IMR-90 (cell line): ENCODE data around the gene RIPOR3. TPM values are rescaled to one million over a fixed set of nuclear protein-coding genes. Genes with fewer than 3 reads are reported as not detected.

ENCODE experiments used
- ATAC-seq: fragments of 200-7000 bp; cut with Tn5 transposase; 2 replicates; pipeline ENCODE4 v1.9.1; 2020; ENCODE audit warnings: low read depth, mild to moderate bottlenecking, moderate library complexity
- BruUV-seq: library from RNA; stranded (reverse); fragments of 400-500 nt; replicated peaks from 2 replicates; lab custom pipeline; 2021; lab: Mats Ljungman, UMichigan
- CTCF ChIA-PET: fragments of 300-600 bp; formaldehyde crosslinking; extraction: SDS; loops from one replicate; lab custom pipeline; 2021; ENCODE audit warnings: antibody characterized with exemption; lab: Yijun Ruan, JAX
- POLR2A ChIA-PET: fragments of 300-600 bp; sonication (Branson Sonifier 250); formaldehyde crosslinking; loops from one replicate; lab custom pipeline; 2022; ENCODE audit warnings: antibody characterized with exemption; ENCODE audit not compliant: unreplicated experiment; lab: Charles Lee
- DNase-seq: peaks from one replicate; pipeline ENCODE4 v3.0.0; 2013
- H2AFZ ChIP-seq: replicated peaks from 2 replicates; pipeline ENCODE3; 2013; ENCODE audit warnings: low read length, mild to moderate bottlenecking; ENCODE audit not compliant: poor library complexity
- H2AK5ac ChIP-seq: 2 replicates; pipeline ENCODE4 v1.6.1; 2013; ENCODE audit warnings: low read depth, low read length, inconsistent platforms
- H2AK9ac ChIP-seq: replicated peaks from 2 replicates; pipeline ENCODE3; 2013; ENCODE audit warnings: mild to moderate bottlenecking, low read depth, low read length, moderate library complexity; ENCODE audit not compliant: poor library complexity
- H2BK120ac ChIP-seq: 2 replicates; pipeline ENCODE4 v1.6.1; 2013; ENCODE audit warnings: low read depth, low read length, inconsistent platforms
- H2BK15ac ChIP-seq: 3 replicates; pipeline ENCODE4 v1.6.1; 2013; ENCODE audit warnings: low read depth, low read length, inconsistent platforms
- H2BK20ac ChIP-seq: 2 replicates; pipeline ENCODE4 v1.6.1; 2013; ENCODE audit warnings: low read depth, mild to moderate bottlenecking, inconsistent platforms, low read length, moderate library complexity
- H2BK5ac ChIP-seq: 2 replicates; pipeline ENCODE4 v1.6.1; 2013; ENCODE audit warnings: mild to moderate bottlenecking, low read depth, low read length, inconsistent platforms; ENCODE audit not compliant: poor library complexity, severe bottlenecking
- H3K14ac ChIP-seq: replicated peaks from 2 replicates; pipeline ENCODE4 v1.6.1; 2013; ENCODE audit warnings: low read depth, low read length, inconsistent platforms
- H3K18ac ChIP-seq: 2 replicates; pipeline ENCODE4 v1.6.1; 2013; ENCODE audit warnings: low read depth, low read length, control low read depth
- H3K23ac ChIP-seq: 2 replicates; pipeline ENCODE4 v1.6.1; 2013; ENCODE audit warnings: low read depth, low read length, inconsistent platforms
- H3K27ac ChIP-seq: 2 replicates; pipeline ENCODE4 v1.5.1; 2013; ENCODE audit warnings: mild to moderate bottlenecking, control low read depth, low read length; ENCODE audit not compliant: insufficient read depth
- H3K27me3 ChIP-seq: 2 replicates; pipeline ENCODE4 v1.6.1; 2013; ENCODE audit warnings: low read length; ENCODE audit not compliant: control insufficient read depth, insufficient read depth
- H3K36me3 ChIP-seq: 2 replicates; pipeline ENCODE4 v1.6.1; 2013; ENCODE audit warnings: low read length, mixed read lengths; ENCODE audit not compliant: control insufficient read depth, insufficient read depth
- H3K4ac ChIP-seq: 2 replicates; pipeline ENCODE4 v1.6.1; 2013; ENCODE audit warnings: low read depth, low read length, inconsistent platforms
- H3K4me1 ChIP-seq: 2 replicates; pipeline ENCODE4 v1.6.1; 2013; ENCODE audit warnings: low read length, mixed read lengths; ENCODE audit not compliant: control insufficient read depth, insufficient read depth
- H3K4me2 ChIP-seq: 2 replicates; pipeline ENCODE4 v1.6.1; 2013; ENCODE audit warnings: low read depth, mild to moderate bottlenecking, control low read depth, low read length, moderate library complexity
- H3K4me3 ChIP-seq: 2 replicates; pipeline ENCODE4 v1.5.1; 2013; ENCODE audit warnings: low read depth, mild to moderate bottlenecking, control low read depth, low read length, moderate library complexity; ENCODE audit not compliant: insufficient read depth
- H3K56ac ChIP-seq: 2 replicates; pipeline ENCODE4 v1.6.1; 2013; ENCODE audit warnings: low read length, inconsistent platforms; ENCODE audit not compliant: insufficient read depth; ENCODE audit errors: extremely low read depth
- H3K79me1 ChIP-seq, 2 experiments: 2 replicates each; pipeline ENCODE4 v1.6.1; 2013; ENCODE audit warnings: low read length in 2 of 2, inconsistent platforms in 1 of 2, low read depth in 1 of 2
- H3K9ac ChIP-seq: 2 replicates; pipeline ENCODE4 v1.6.1; 2013; ENCODE audit warnings: low read depth, low read length, control low read depth
- H3K9me1 ChIP-seq: 2 replicates; pipeline ENCODE4 v1.6.1; 2013; ENCODE audit warnings: low read length, inconsistent platforms; ENCODE audit not compliant: insufficient read depth
- H3K9me3 ChIP-seq: 2 replicates; pipeline ENCODE4 v1.6.1; 2013; ENCODE audit warnings: low read length; ENCODE audit not compliant: control insufficient read depth, insufficient read depth
- H4K20me1 ChIP-seq: 2 replicates; pipeline ENCODE4 v1.6.1; 2013; ENCODE audit warnings: low read length, inconsistent platforms; ENCODE audit not compliant: insufficient read depth
- H4K5ac ChIP-seq: 2 replicates; pipeline ENCODE4 v1.6.1; 2013; ENCODE audit warnings: mild to moderate bottlenecking, low read depth, low read length, control low read depth
- H4K8ac ChIP-seq, 2 experiments: 2 replicates each; pipeline ENCODE4 v1.6.1; 2013; ENCODE audit warnings: low read depth in 2 of 2, low read length in 2 of 2, control low read depth in 1 of 2, inconsistent platforms in 1 of 2
- H4K91ac ChIP-seq: 2 replicates; pipeline ENCODE4 v1.6.1; 2013; ENCODE audit warnings: low read depth, low read length, inconsistent platforms; ENCODE audit not compliant: insufficient read depth
- CEBPB ChIP-seq: IDR thresholded peaks from 2 replicates; pipeline ENCODE4 v1.6.1; 2012; ENCODE audit warnings: low read depth, low read length, improper control_type of control experiment
- ELK1 ChIP-seq: fragments of 150-350 bp; IDR thresholded peaks from 2 replicates; pipeline ENCODE4 v1.6.1; 2016; ENCODE audit warnings: low read depth, mild to moderate bottlenecking, low read length, moderate library complexity, borderline replicate concordance
- NFE2L2 ChIP-seq: fragments of 150-350 bp; IDR thresholded peaks from 2 replicates; pipeline ENCODE4 v1.6.1; 2016; ENCODE audit warnings: low read depth, mild to moderate bottlenecking, low read length
- POLR2A ChIP-seq: IDR thresholded peaks from 2 replicates; pipeline ENCODE4 v1.6.1; 2012; ENCODE audit warnings: mild to moderate bottlenecking, low read depth, low read length
- SMC3 ChIP-seq: fragments of 150-350 bp; IDR thresholded peaks from 2 replicates; pipeline ENCODE4 v1.6.1; 2016; ENCODE audit warnings: low read depth, mild to moderate bottlenecking, antibody characterized with exemption, low read length, moderate library complexity
- USF2 ChIP-seq: fragments of 150-350 bp; IDR thresholded peaks from 2 replicates; pipeline ENCODE4 v1.6.1; 2017; ENCODE audit warnings: mild to moderate bottlenecking, antibody characterized with exemption, low read length, low read depth
- WGBS, 2 experiments: methylation state at CpG; one replicate each; pipeline versions ENCODE4 v1.1.5 to v1.1.7; 2013; ENCODE audit warnings: missing lambda C conversion rate in 2 of 2; ENCODE audit not compliant: insufficient read length in 1 of 2; ENCODE audit errors: extremely low coverage in 2 of 2; 5-methylcytosine and 5-hydroxymethylcytosine counted together
- dilution Hi-C: fragments of 300-500 bp; cut with HindIII; formaldehyde crosslinking; loops from one replicate; pipeline ENCODE4 v1.14.3; 2018; ENCODE audit warnings: low sequenced_read_pairs; ENCODE audit not compliant: unreplicated experiment
- in situ Hi-C: fragments of 300-500 bp; cut with MboI; formaldehyde crosslinking; loops from 3 replicates; pipeline ENCODE4 v1.14.3; 2019; ENCODE audit warnings: low sequenced_read_pairs, inconsistent platforms, mixed read lengths
- intact Hi-C: fragments of 100-400 bp; cut with micrococcal nuclease; formaldehyde crosslinking; loops from 2 replicates; pipeline ENCODE4 v1.10.0; 2022
- polyA plus RNA-seq, 3 experiments: library from polyadenylated mRNA; depleted of rRNA; stranded (reverse); fragments of >200 nt; gene quantifications; 2 replicates each; pipeline ENCODE4 v1.2.3, GENCODE V29; 2012; ENCODE audit warnings: low replicate concordance in 1 of 3
- total RNA-seq: library from RNA; depleted of rRNA; stranded (reverse); fragments of >200 nt; gene quantifications from 2 replicates; pipeline ENCODE4 v1.2.3, GENCODE V29; 2012

The RIPOR3 gene
- total and polyA plus RNA-seq, 2 of the 4 experiments (the other 2 are of a cell fraction), result 0.54 to 1.7 TPM

DNA sequence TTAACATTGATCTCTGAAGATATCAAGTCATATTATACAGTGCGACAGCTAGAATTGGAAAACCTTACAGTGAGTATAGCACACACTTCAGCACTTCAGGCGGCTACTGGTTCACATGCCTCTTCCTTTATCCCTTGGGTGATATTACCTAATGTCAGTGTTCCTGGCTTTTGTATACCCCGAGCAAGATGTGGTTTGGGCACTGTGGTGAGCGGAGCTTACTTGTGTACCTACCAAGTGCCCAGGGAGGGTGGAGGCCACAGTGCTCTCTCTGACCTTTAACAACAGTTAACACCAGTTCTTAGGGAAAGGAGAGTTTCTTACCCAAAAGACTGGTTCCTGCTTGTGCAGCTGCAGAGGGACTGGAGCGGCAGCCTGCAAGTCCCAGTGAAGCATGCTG, 116.8 kb downstream of the RIPOR3 start:
- Histone ChIP-seq H3K27ac (peak overlapping the region; percentile 4; the same call in 1 of the 2 replicates), H3K4me2 (no peak overlapping the region), H3K18ac (no peak overlapping the region), H3K4ac (no peak overlapping the region), H2AFZ (no peak overlapping the region), H2BK120ac (no peak overlapping the region), H3K23ac (no peak overlapping the region), H2AK5ac (no peak overlapping the region), H3K27me3 (no peaks in the 10 kb centered on the region), H3K9ac (no peak overlapping the region), H4K5ac (no peak overlapping the region), H3K9me1 (peaks cover 25% of the 10 kb centered on the region), H4K8ac (no peak overlapping the region), H3K56ac (no peak overlapping the region), H3K79me1 (peaks cover 35 to 81% of the 10 kb centered on the region in 2 experiments), H3K9me3 (no peaks in the 10 kb centered on the region), H2BK15ac (no peak overlapping the region), H3K4me3 (no peak overlapping the region), H3K4me1 (peaks cover 15% of the 10 kb centered on the region), H2BK20ac (no peak overlapping the region), H3K14ac (no peak overlapping the region), H4K91ac (no peak overlapping the region), H4K20me1 (peaks cover 36% of the 10 kb centered on the region), H2BK5ac (no peak overlapping the region), H3K36me3 (peaks cover 56% of the 10 kb centered on the region), H2AK9ac (no peak overlapping the region)
- ChIA-PET CTCF (interaction anchor here (1.0 to 1.2 kb wide), 2 partner anchors 42 to 70 kb away, joined by 3 to 6 read pairs; no protein-coding TSS in a partner anchor), POLR2A (no interaction called here)
- WGBS, 2 experiments, result no CpG with 5 or more reads among the region's 5 CpGs
- intact Hi-C loops (no loop called here), in situ Hi-C loops (loop anchor here (5.0 kb wide), 1 partner anchor 62 kb away; the partner anchor contains the start of gene PTPN1), dilution Hi-C loops (no loop called here)
- DNase-seq (no peak), ATAC-seq (no peak)
- TF ChIP-seq NFE2L2 (no peak), SMC3 (no peak), ELK1 (no peak), CEBPB (no peak), USF2 (no peak), POLR2A (no peak)
- no TSS peak for BruUV-seq
